RWPE2 (cell line): Measurements from ENCODE around the gene ZDHHC8.
A peak's percentile ranks its signal among the peaks of the same experiment; 100 is the strongest.

ENCODE experiments used
- ATAC-seq: fragments of 200-7000 bp; cut with Tn5 transposase; 3 replicates; pipeline ENCODE4 v1.9.1; 2021; ENCODE audit warnings: low read depth
- DNase-seq: peaks from one replicate; pipeline ENCODE4 v3.0.0-alpha.2; 2020; ENCODE audit warnings: low spot score
- H3K27ac ChIP-seq: fragments of 450-650 bp; 2 replicates; pipeline ENCODE4 v1.5.1; 2017; ENCODE audit warnings: mild to moderate bottlenecking; ENCODE audit not compliant: poor library complexity, severe bottlenecking
- H3K27me3 ChIP-seq: fragments of 250-450 bp; sonication (Bioruptor Pico); 2 replicates; pipeline ENCODE4 v1.5.1; 2021; ENCODE audit warnings: mild to moderate bottlenecking, moderate library complexity; ENCODE audit not compliant: insufficient read depth, poor library complexity, severe bottlenecking
- H3K36me3 ChIP-seq: fragments of 250-450 bp; sonication (Bioruptor Pico); 2 replicates; pipeline ENCODE4 v1.5.1; 2020; ENCODE audit warnings: low read depth, mild to moderate bottlenecking, moderate library complexity
- H3K4me1 ChIP-seq: fragments of 250-450 bp; sonication (Bioruptor Pico); 2 replicates; pipeline ENCODE4 v1.5.1; 2021; ENCODE audit warnings: mild to moderate bottlenecking, moderate library complexity; ENCODE audit not compliant: insufficient read depth, poor library complexity, severe bottlenecking
- H3K4me3 ChIP-seq: fragments of 250-450 bp; sonication (Bioruptor Pico); 2 replicates; pipeline ENCODE4 v1.5.1; 2021; ENCODE audit warnings: mild to moderate bottlenecking, moderate library complexity; ENCODE audit not compliant: severe bottlenecking
- H3K9me3 ChIP-seq: fragments of 250-450 bp; sonication (Bioruptor Pico); 2 replicates; pipeline ENCODE4 v1.5.1; 2021; ENCODE audit warnings: mild to moderate bottlenecking, moderate library complexity; ENCODE audit not compliant: severe bottlenecking
- TF ChIP-seq, protein P1 (sequence below): fragments of 450-650 bp; IDR thresholded peaks from one replicate; pipeline ENCODE4 v1.5.1; 2017; ENCODE audit warnings: mild to moderate bottlenecking, moderate library complexity; ENCODE audit not compliant: poor library complexity, severe bottlenecking

Gene ZDHHC8, protein sequence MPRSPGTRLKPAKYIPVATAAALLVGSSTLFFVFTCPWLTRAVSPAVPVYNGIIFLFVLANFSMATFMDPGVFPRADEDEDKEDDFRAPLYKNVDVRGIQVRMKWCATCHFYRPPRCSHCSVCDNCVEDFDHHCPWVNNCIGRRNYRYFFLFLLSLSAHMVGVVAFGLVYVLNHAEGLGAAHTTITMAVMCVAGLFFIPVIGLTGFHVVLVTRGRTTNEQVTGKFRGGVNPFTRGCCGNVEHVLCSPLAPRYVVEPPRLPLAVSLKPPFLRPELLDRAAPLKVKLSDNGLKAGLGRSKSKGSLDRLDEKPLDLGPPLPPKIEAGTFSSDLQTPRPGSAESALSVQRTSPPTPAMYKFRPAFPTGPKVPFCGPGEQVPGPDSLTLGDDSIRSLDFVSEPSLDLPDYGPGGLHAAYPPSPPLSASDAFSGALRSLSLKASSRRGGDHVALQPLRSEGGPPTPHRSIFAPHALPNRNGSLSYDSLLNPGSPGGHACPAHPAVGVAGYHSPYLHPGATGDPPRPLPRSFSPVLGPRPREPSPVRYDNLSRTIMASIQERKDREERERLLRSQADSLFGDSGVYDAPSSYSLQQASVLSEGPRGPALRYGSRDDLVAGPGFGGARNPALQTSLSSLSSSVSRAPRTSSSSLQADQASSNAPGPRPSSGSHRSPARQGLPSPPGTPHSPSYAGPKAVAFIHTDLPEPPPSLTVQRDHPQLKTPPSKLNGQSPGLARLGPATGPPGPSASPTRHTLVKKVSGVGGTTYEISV

DNA sequence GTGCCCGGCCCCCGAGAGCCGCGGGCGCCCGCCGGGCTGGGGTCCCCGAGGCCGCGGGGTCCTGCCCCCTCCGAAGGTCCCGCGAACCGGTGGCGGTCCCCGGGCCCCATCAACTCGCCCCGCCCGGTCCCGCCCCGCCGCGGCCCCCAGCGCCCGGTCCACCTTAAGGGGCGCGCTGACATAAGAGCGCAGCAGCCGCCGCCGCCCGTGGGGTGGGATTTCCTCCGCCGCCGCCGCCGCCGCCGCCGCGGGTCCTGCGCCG is at the start of gene ZDHHC8:
ZDHHC8 (plus strand) TSS at position 208 of the 262 bp plus-strand sequence. CDS start 144 bp downstream, outside the sequence.
- H3K27me3 ChIP-seq: no peaks in the 10 kb centered on the region
- peaks cover 2% of the 10 kb centered on the region for H3K9me3 ChIP-seq
- DNase-seq (no peak), ATAC-seq (0 out of 3 replicates have a peak, but pooled peaks have one; percentile 5)
- H3K4me1 ChIP-seq: no peaks in the 10 kb centered on the region
- peak within 1 kb of the TSS; percentile 99 for H3K4me3 ChIP-seq
- peaks cover 8% of the 10 kb centered on the region for H3K36me3 ChIP-seq
- peak within 1 kb of the TSS; percentile 54 for H3K27ac ChIP-seq
- TF ChIP-seq, protein P1, sequence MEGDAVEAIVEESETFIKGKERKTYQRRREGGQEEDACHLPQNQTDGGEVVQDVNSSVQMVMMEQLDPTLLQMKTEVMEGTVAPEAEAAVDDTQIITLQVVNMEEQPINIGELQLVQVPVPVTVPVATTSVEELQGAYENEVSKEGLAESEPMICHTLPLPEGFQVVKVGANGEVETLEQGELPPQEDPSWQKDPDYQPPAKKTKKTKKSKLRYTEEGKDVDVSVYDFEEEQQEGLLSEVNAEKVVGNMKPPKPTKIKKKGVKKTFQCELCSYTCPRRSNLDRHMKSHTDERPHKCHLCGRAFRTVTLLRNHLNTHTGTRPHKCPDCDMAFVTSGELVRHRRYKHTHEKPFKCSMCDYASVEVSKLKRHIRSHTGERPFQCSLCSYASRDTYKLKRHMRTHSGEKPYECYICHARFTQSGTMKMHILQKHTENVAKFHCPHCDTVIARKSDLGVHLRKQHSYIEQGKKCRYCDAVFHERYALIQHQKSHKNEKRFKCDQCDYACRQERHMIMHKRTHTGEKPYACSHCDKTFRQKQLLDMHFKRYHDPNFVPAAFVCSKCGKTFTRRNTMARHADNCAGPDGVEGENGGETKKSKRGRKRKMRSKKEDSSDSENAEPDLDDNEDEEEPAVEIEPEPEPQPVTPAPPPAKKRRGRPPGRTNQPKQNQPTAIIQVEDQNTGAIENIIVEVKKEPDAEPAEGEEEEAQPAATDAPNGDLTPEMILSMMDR: no peak

DNA sequence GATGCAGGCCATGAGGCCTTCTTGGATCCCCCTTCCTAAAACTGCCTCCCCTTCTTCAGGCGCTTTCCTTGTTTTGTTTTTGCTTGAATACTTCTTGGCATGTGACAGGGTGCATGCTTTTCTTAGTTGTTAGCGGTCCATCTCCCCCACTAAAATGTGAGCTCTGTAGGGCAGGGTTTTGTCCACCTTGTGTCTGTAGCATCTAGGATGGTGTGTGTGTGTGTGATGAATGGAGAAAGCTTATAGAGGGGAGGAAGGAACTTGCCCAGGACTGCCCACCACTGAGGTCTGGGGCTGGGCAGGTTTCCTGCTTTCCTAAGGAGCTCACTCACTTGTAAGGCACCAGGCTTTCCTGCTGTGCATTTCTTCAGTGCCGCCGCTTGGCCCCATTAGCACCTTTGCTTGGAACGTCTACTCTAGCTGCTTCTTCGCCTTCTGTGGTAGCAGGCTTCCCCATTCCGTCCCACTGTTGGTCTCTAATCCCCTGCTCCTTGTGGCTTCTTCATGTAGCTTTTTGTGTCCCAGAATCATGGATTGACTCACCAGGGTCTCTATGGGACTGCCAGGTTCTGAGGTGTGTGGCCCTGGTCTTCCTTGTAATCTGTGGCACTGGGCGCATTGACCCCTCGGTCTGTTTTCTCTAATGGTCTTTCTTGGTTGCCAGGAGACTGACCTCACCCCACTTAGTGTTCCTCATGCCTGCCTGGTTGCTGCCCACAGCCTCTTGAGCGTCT is 48.3 kb upstream of the ZDHHC8 start:
- TF ChIP-seq, protein P1: no peak
- no peak for ATAC-seq
- no peak for DNase-seq
- Histone ChIP-seq H3K4me3 (no peak overlapping the region), H3K27me3 (no peaks in the 10 kb centered on the region), H3K9me3 (peaks cover 4% of the 10 kb centered on the region), H3K36me3 (peaks cover 68% of the 10 kb centered on the region), H3K4me1 (peaks cover 3% of the 10 kb centered on the region), H3K27ac (no peak overlapping the region)

DNA sequence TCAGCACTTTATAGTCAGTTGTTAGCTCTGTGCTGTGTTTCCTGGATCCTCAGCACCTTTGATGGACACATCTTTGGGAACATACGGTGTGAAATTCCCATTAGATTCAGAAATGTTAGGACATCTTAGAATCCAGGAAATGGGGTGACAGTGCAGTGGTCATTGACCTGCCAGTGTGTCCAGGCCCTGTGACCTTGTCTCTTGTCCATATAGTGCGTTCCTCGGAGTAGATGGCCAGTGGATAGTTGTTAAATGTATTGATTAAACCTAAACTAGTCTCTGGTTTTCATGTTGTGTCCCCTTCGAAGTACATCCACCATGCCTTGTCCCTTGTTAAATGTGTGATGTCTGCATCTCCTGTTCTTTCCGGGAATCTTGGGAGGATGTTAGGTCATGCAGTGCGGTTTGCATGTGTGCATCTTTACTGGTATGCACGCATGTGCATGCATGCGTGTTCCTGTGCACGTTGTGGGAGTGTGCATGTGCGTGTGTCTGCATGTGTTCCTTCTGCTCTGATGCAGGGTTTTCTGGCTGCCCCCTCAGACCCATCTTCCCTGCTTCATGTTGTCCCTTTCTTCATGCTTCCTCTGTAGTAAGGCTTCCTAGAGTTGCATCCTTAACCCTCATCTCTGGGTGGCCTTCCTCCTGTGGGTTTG is 47.6 kb upstream of the ZDHHC8 start:
- Histone ChIP-seq H3K4me3 (no peak overlapping the region), H3K4me1 (peaks cover 3% of the 10 kb centered on the region), H3K36me3 (peaks cover 75% of the 10 kb centered on the region), H3K27ac (no peak overlapping the region), H3K27me3 (no peaks in the 10 kb centered on the region), H3K9me3 (peaks cover 4% of the 10 kb centered on the region)
- TF ChIP-seq, protein P1: no peak
- DNase-seq: no peak
- ATAC-seq: no peak

DNA sequence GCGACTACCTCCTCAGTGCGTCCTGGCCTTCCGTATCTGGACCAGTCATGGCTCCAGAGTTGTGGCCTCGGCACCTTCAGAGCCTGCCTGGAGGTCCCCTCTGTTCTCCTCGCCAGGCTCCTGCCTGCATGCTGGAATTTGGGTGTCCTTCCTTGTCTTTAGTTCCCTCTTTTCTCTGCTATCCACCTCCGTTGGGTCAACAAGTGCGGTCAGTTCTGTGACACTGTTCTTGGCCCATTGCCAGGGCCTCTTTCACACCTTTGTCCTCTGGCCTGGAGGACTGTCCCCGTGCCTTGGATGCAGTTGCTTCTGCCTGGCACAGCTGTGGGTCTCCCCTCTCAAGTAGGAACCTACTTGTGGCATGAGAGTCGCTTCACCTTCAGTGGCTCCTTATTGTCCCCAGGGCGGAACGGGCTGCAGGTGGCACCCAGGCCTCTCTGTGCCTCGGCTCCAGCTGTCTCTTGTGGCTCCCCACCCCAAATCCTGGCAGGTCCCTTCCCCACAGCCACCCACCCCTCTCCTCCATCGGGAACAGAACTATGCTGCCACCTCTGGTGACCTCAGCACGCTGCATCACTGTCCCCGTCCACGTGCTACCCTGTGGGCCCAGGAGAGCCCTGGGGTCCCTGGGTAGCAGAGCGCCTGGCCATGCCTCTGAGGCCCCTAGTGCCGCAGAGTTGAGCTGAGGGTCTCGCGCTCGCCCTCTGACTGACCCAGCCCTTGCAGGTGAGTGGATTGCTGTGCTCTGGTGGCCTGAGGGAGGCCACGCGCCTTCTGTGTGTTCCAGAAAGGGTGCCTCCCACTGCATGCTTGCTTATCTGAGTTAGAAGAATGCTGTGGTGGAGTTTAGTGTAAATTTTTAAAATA is 46.8 kb upstream of the ZDHHC8 start:
- DNase-seq (no peak), ATAC-seq (no peak)
- peaks cover 83% of the 10 kb centered on the region for H3K36me3 ChIP-seq
- no peaks in the 10 kb centered on the region for H3K27me3 ChIP-seq
- no peak overlapping the region for H3K27ac ChIP-seq
- TF ChIP-seq, protein P1: peak; percentile 43
- no peak overlapping the region for H3K4me3 ChIP-seq
- peaks cover 4% of the 10 kb centered on the region for H3K9me3 ChIP-seq
- H3K4me1 ChIP-seq: peaks cover 3% of the 10 kb centered on the region
